Neutrophil (primary cell): ENCODE data around the gene TP53I11.
A peak's percentile ranks its signal among the peaks of the same experiment; 100 is the strongest.

ENCODE experiments used
- H3K27ac ChIP-seq: fragments of 200-600 bp; sonication (generic); 2 replicates; pipeline ENCODE4 v1.5.1; 2016; ENCODE audit warnings: mild to moderate bottlenecking, moderate library complexity
- H3K27me3 ChIP-seq: fragments of 200-600 bp; sonication (generic); 2 replicates; pipeline ENCODE4 v1.6.0; 2016; ENCODE audit warnings: mild to moderate bottlenecking
- H3K36me3 ChIP-seq: fragments of 200-600 bp; sonication (generic); 2 replicates; pipeline ENCODE4 v1.5.1; 2017
- H3K4me1 ChIP-seq, 2 experiments: fragments of 200-600 bp in 1 of 2; sonication (generic) in 1 of 2; 1 replicate in 1 of 2; 2 replicates in 1 of 2; pipeline versions ENCODE4 v1.5.1 to v1.6.1; 2013 to 2016; ENCODE audit warnings: low read depth in 1 of 2, low read length in 1 of 2, mild to moderate bottlenecking in 1 of 2, moderate library complexity in 1 of 2; ENCODE audit not compliant: control insufficient read depth in 1 of 2, insufficient read depth in 1 of 2
- H3K4me3 ChIP-seq, 2 experiments: fragments of 200-600 bp in 1 of 2; sonication (generic) in 1 of 2; 1 replicate in 1 of 2; 2 replicates in 1 of 2; pipeline ENCODE4 v1.5.1; 2013 to 2016; ENCODE audit warnings: low read depth in 1 of 2, low read length in 1 of 2, mild to moderate bottlenecking in 1 of 2, moderate library complexity in 1 of 2
- H3K9me3 ChIP-seq: fragments of 200-600 bp; sonication (generic); 2 replicates; pipeline ENCODE4 v1.5.1; 2016
- CTCF ChIP-seq: fragments of 200-600 bp; sonication (generic); IDR thresholded peaks from 2 replicates; pipeline ENCODE4 v1.5.1; 2016; ENCODE audit warnings: antibody characterized with exemption

The TP53I11 gene

GRCh38 chr11:44944853-44945235 lies 5.8 kb downstream of the TP53I11 start:
- Histone ChIP-seq H3K9me3 (no peaks in the 10 kb centered on the region), H3K4me3 (no peak overlapping the region), H3K27ac (peak overlapping the region; percentile 79), H3K4me1 (peaks cover 94 to 95% of the 10 kb centered on the region in 2 experiments), H3K27me3 (no peaks in the 10 kb centered on the region), H3K36me3 (peaks cover 61% of the 10 kb centered on the region)
- TF ChIP-seq CTCF, result no peak

GRCh38 chr11:44944181-44944852 lies 6.4 kb downstream of the TP53I11 start:
- Histone ChIP-seq H3K27ac (peak overlapping the region; percentile 79), H3K9me3 (no peaks in the 10 kb centered on the region), H3K4me1 (peaks cover 96 to 98% of the 10 kb centered on the region in 2 experiments), H3K36me3 (peaks cover 66% of the 10 kb centered on the region), H3K27me3 (no peaks in the 10 kb centered on the region), H3K4me3 (no peak overlapping the region)
- no peak for TF ChIP-seq CTCF

- TF ChIP-seq CTCF, result no peak
- H3K4me3 ChIP-seq, result peak overlapping the region in 1 of 2 experiments; percentile 38
- no peaks in the 10 kb centered on the region for H3K9me3 ChIP-seq
- peaks cover 96% of the 10 kb centered on the region in 2 experiments for H3K4me1 ChIP-seq
- no peaks in the 10 kb centered on the region for H3K27me3 ChIP-seq
- H3K36me3 ChIP-seq, result peaks cover 72% of the 10 kb centered on the region
- peak overlapping the region; percentile 79 for H3K27ac ChIP-seq
These were observed 7.0 kb downstream of the TP53I11 start for GRCh38 chr11:44943696-44944095.

GRCh38 chr11:44943118-44943517 lies 7.6 kb downstream of the TP53I11 start:
- peaks cover 78% of the 10 kb centered on the region for H3K36me3 ChIP-seq
- H3K27me3 ChIP-seq, result no peaks in the 10 kb centered on the region
- H3K4me3 ChIP-seq, result peak overlapping the region; percentile 13 to 38
- peaks cover 90 to 93% of the 10 kb centered on the region in 2 experiments for H3K4me1 ChIP-seq
- peak overlapping the region; percentile 79 for H3K27ac ChIP-seq
- TF ChIP-seq CTCF, result no peak
- no peaks in the 10 kb centered on the region for H3K9me3 ChIP-seq

- Histone ChIP-seq H3K9me3 (no peaks in the 10 kb centered on the region), H3K27ac (peak overlapping the region; percentile 79), H3K4me3 (peak overlapping the region; percentile 13 to 38), H3K4me1 (peaks cover 82 to 85% of the 10 kb centered on the region in 2 experiments), H3K27me3 (no peaks in the 10 kb centered on the region), H3K36me3 (peaks cover 81% of the 10 kb centered on the region)
- TF ChIP-seq CTCF, result no peak
These were observed 8.4 kb downstream of the TP53I11 start for GRCh38 chr11:44942029-44942955.
